Endothelial cell of umbilical vein (primary cell): Measurements from ENCODE around the gene RSF1. TPM values are rescaled to one million over a fixed set of nuclear protein-coding genes. Genes with fewer than 3 reads are reported as not detected.

Experiments
- BruUV-seq: library from RNA; stranded (reverse); fragments of 400-500 nt; replicated peaks from 2 replicates; lab custom pipeline; 2021; lab: Mats Ljungman, UMichigan
- CTCF ChIA-PET: fragments of 300-600, 350-600 bp; sonication (Branson Sonifier 250); formaldehyde crosslinking; loops from one replicate; lab custom pipeline; 2021; ENCODE audit warnings: antibody characterized with exemption, inconsistent platforms; lab: Charles Lee
- POLR2A ChIA-PET: fragments of 300-600, 350-600 bp; sonication (Branson Sonifier 250); formaldehyde crosslinking; loops from one replicate; lab custom pipeline; 2021; ENCODE audit warnings: antibody characterized with exemption, inconsistent platforms; lab: Charles Lee
- DNase-seq: peaks from one replicate; pipeline ENCODE4 v3.0.0-alpha.2; 2011; ENCODE audit warnings: low read depth, low spot score
- FAIRE-seq: peaks from 2 replicates; lab custom pipeline; 2011; peaks lifted over from hg19 to GRCh38; lab: Jason Lieb, UNC
- H2AFZ ChIP-seq: 2 replicates; pipeline ENCODE4 v1.6.0; 2012; ENCODE audit warnings: low read depth, low read length, control low read depth, inconsistent platforms
- H3K27ac ChIP-seq: 2 replicates; pipeline ENCODE4 v1.5.1; 2011; ENCODE audit warnings: low read depth, mild to moderate bottlenecking, control low read depth, low read length, moderate library complexity; ENCODE audit not compliant: insufficient read depth
- H3K27me3 ChIP-seq, 2 experiments: 2 replicates each; pipeline versions ENCODE4 v1.6.0 to v1.6.1; 2011; ENCODE audit warnings: low read length in 2 of 2, mixed read lengths in 1 of 2; ENCODE audit not compliant: control insufficient read depth in 2 of 2, insufficient read depth in 2 of 2
- H3K36me3 ChIP-seq, 2 experiments: 2 replicates in 1 of 2; 3 replicates in 1 of 2; pipeline ENCODE4 v1.5.1; 2011; ENCODE audit warnings: low read length in 2 of 2, mild to moderate bottlenecking in 1 of 2, moderate library complexity in 1 of 2; ENCODE audit not compliant: control insufficient read depth in 2 of 2, insufficient read depth in 2 of 2; ENCODE audit errors: extremely low read depth in 1 of 2
- H3K4me1 ChIP-seq: 3 replicates; pipeline ENCODE4 v1.5.1; 2011; ENCODE audit warnings: mild to moderate bottlenecking, low read length; ENCODE audit not compliant: control insufficient read depth, insufficient read depth; ENCODE audit errors: extremely low read depth
- H3K4me2 ChIP-seq: 2 replicates; pipeline ENCODE4 v1.6.1; 2011; ENCODE audit warnings: low read length, control low read depth, mixed read lengths; ENCODE audit not compliant: insufficient read depth
- H3K4me3 ChIP-seq, 3 experiments: fragments of 200-600 bp in 1 of 3; sonication (generic), shearing (Covaris generic) in 1 of 3; replicated peaks in 1 of 3; 2 replicates each; pipeline ENCODE4 v1.5.1; 2011 to 2016; ENCODE audit warnings: control low read depth in 3 of 3, low read length in 3 of 3, mild to moderate bottlenecking in 2 of 3, inconsistent platforms in 1 of 3, low read depth in 1 of 3, moderate library complexity in 1 of 3; ENCODE audit not compliant: insufficient read depth in 1 of 3
- H3K79me2 ChIP-seq: 2 replicates; pipeline ENCODE4 v1.6.0; 2012; ENCODE audit warnings: low read length, inconsistent platforms; ENCODE audit not compliant: control insufficient read depth, insufficient read depth
- H3K9ac ChIP-seq: replicated peaks from 2 replicates; pipeline ENCODE3; 2011; ENCODE audit warnings: low read length, control low read depth; ENCODE audit not compliant: insufficient read depth; ENCODE audit errors: extremely low read depth
- H3K9me1 ChIP-seq: replicated peaks from 3 replicates; pipeline ENCODE4 v1.6.0; 2011; ENCODE audit warnings: mild to moderate bottlenecking, low read length; ENCODE audit not compliant: control insufficient read depth, insufficient read depth; ENCODE audit errors: extremely low read depth
- H3K9me3 ChIP-seq: replicated peaks from 2 replicates; pipeline ENCODE4 v1.5.1; 2012; ENCODE audit warnings: low read length, inconsistent platforms; ENCODE audit not compliant: control insufficient read depth, insufficient read depth
- H4K20me1 ChIP-seq: replicated peaks from 2 replicates; pipeline ENCODE3; 2011; ENCODE audit warnings: mild to moderate bottlenecking, low read length; ENCODE audit not compliant: control insufficient read depth, insufficient read depth; ENCODE audit errors: extremely low read depth
- CTCF ChIP-seq, 2 donors: IDR thresholded peaks; 1 replicate in 1 of 2; 2 replicates in 1 of 2; pipeline ENCODE4 v1.5.1; 2011; ENCODE audit warnings: low read length in 2 of 2, mild to moderate bottlenecking in 2 of 2, moderate library complexity in 2 of 2, control low read depth in 1 of 2, inconsistent platforms in 1 of 2, low read depth in 1 of 2; ENCODE audit not compliant: insufficient read depth in 1 of 2; ENCODE audit errors: extremely low read depth in 1 of 2
- EZH2 ChIP-seq: IDR thresholded peaks from 2 replicates; pipeline ENCODE4 v1.6.1; 2012; ENCODE audit warnings: borderline replicate concordance, low read depth, mild to moderate bottlenecking, moderate library complexity, low read length, inconsistent platforms; ENCODE audit not compliant: severe bottlenecking
- FOS ChIP-seq: IDR thresholded peaks from 2 replicates; pipeline ENCODE4 v1.6.1; 2011; ENCODE audit warnings: mild to moderate bottlenecking, low read length, moderate library complexity, borderline replicate concordance; ENCODE audit not compliant: insufficient read depth
- GATA2 ChIP-seq: IDR thresholded peaks from 2 replicates; pipeline ENCODE4 v1.7.0; 2011; ENCODE audit warnings: low read depth, mild to moderate bottlenecking, moderate library complexity, mixed read lengths, low read length; ENCODE audit not compliant: insufficient read length, insufficient read depth
- JUN ChIP-seq: IDR thresholded peaks from 2 replicates; pipeline ENCODE4 v1.6.1; 2011; ENCODE audit warnings: borderline replicate concordance, low read depth; ENCODE audit not compliant: insufficient read length, insufficient read depth
- MYC ChIP-seq: IDR thresholded peaks from one replicate; pipeline ENCODE4 v1.6.1; 2011; ENCODE audit warnings: mild to moderate bottlenecking, low read depth, low read length
- POLR2A ChIP-seq: IDR thresholded peaks from 2 replicates; pipeline ENCODE4 v1.6.1; 2012; ENCODE audit warnings: low read depth, mild to moderate bottlenecking, control low read depth, low read length
- POLR2AphosphoS5 ChIP-seq: IDR thresholded peaks from 2 replicates; pipeline ENCODE4 v1.6.1; 2012; ENCODE audit warnings: low read depth, mild to moderate bottlenecking, control low read depth, low read length, moderate library complexity; ENCODE audit not compliant: insufficient read depth
- dilution Hi-C: fragments of 300-500 bp; cut with MboI; formaldehyde crosslinking; loops from one replicate; pipeline ENCODE4 v1.15.0; 2019; ENCODE audit warnings: low sequenced_read_pairs; ENCODE audit not compliant: extremely low pct_ligation_motif_present
- intact Hi-C: fragments of 100-400 bp; cut with micrococcal nuclease; formaldehyde crosslinking; loops from one replicate; pipeline ENCODE4 v1.10.0; 2022
- polyA plus RNA-seq, 4 experiments: library from polyadenylated mRNA; depleted of rRNA in 3 of 4; stranded (reverse) in 3 of 4; unstranded in 1 of 4; fragments of >200 nt; gene quantifications; 2 replicates each; pipeline versions ENCODE4 v1.2.1 to v1.2.3, GENCODE V29; 2011 to 2012; ENCODE audit warnings: missing spikeins in 1 of 4
- total RNA-seq: library from RNA; stranded (reverse); gene quantifications from 2 replicates; pipeline ENCODE4 v1.2.3, GENCODE V29; 2021
- TF ChIP-seq, protein P1 (sequence below): IDR thresholded peaks from 2 replicates; pipeline ENCODE4 v1.6.1; 2011; ENCODE audit not compliant: insufficient read depth, insufficient read length

The RSF1 gene
- total and polyA plus RNA-seq, 2 donors (not counting 3 experiments of a cell fraction or from before 2014, with no cell fraction given) = 10.0 to 55.1 TPM

DNA sequence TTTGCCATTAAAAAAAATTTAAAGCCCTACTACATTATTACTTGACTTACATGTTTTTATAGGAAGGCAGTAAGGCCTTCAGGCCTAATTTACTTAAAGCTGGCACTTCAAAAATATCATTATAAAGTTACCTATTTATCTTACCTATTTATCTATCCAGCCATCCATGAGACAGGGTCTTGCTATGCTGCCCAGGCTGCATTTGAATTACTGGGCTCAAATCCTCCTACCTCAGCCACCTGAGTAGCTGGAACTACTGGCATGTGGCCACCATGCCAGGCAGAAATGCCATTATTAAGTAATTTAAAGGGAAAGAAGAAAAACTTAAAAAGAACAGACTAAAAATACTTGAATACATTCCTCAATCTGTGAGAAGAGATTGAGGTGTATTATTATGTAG is 122.7 kb downstream of the RSF1 start:
- DNase-seq (no peak), FAIRE-seq (no peak)
- intact Hi-C loops (no loop called here), dilution Hi-C loops (no loop called here)
- BruUV-seq = no TSS peak
- Histone ChIP-seq H3K27me3 (no peaks in the 10 kb centered on the region), H3K36me3 (peaks cover 2 to 6% of the 10 kb centered on the region in 2 experiments), H3K4me1 (peaks cover 7% of the 10 kb centered on the region), H3K4me2 (no peak overlapping the region), H2AFZ (no peak overlapping the region), H3K4me3 (no peak overlapping the region), H3K9me3 (no peaks in the 10 kb centered on the region), H3K27ac (no peak overlapping the region), H3K79me2 (no peaks in the 10 kb centered on the region), H3K9me1 (peaks cover 2% of the 10 kb centered on the region), H4K20me1 (no peaks in the 10 kb centered on the region), H3K9ac (no peak overlapping the region)
- TF ChIP-seq MYC = no peak
- no peak for TF ChIP-seq FOS
- TF ChIP-seq POLR2AphosphoS5 = no peak
- no peak for TF ChIP-seq GATA2
- no peak for TF ChIP-seq JUN
- TF ChIP-seq POLR2A = no peak
- TF ChIP-seq EZH2 = no peak
- TF ChIP-seq, protein P1, sequence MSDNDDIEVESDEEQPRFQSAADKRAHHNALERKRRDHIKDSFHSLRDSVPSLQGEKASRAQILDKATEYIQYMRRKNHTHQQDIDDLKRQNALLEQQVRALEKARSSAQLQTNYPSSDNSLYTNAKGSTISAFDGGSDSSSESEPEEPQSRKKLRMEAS = no peak
- no peak for TF ChIP-seq CTCF (IDR thresholded peaks at IDR 0.05; ENCODE audit: extremely low read depth in 1 of 2, insufficient read depth in 1 of 2, low read depth in 1 of 2, low read length in 2 of 2)
- ChIA-PET CTCF (interaction anchor here (1.3 kb wide), 1 partner anchor 17 kb away, joined by 5 read pairs; no protein-coding TSS in a partner anchor), POLR2A (no interaction called here)
